Measurements from ENCODE around the gene PDE4C.

PDE4C gene

DNA sequence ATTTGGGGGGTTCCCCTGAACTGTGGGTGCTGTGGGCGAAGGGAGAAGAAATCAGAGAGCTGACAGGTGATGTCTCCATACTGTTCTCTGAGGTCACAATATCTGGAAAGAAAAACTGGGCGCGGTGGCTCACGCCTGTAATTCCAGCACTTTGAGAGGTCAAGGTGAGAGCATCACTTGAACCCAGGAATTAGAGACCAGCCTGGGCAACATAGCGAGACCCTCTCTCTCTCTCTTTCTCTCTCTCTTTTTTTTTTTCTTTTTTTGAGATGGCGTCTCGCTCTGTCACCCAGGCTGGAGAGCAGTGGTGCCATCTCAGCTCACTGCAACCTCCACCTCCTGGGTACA is 26.1 kb upstream of the PDE4C start:
- Histone ChIP-seq H3K36me3 (ENCODE audit: control insufficient read depth in 1 of 2, insufficient read depth in 2 of 2, low read length in 2 of 2) (peaks cover 0 to 7% of the 10 kb centered on the region in 2 donors), H3K4me1 (ENCODE audit: control insufficient read depth in 1 of 2, insufficient read depth in 2 of 2, low read length in 2 of 2) (peaks cover 0 to 3% of the 10 kb centered on the region in 2 donors), H3K9me3 (ENCODE audit: control insufficient read depth in 1 of 2, low read length in 2 of 2) (peaks cover 0 to 3% of the 10 kb centered on the region in 2 donors), H3K27ac (ENCODE audit: low read length) (no peak overlapping the region), H3K4me3 (ENCODE audit: low read depth in 1 of 2, low read length in 2 of 2) (no peak overlapping the region), H3K27me3 (ENCODE audit: low read depth, low read length) (no peaks in the 10 kb centered on the region)

DNA sequence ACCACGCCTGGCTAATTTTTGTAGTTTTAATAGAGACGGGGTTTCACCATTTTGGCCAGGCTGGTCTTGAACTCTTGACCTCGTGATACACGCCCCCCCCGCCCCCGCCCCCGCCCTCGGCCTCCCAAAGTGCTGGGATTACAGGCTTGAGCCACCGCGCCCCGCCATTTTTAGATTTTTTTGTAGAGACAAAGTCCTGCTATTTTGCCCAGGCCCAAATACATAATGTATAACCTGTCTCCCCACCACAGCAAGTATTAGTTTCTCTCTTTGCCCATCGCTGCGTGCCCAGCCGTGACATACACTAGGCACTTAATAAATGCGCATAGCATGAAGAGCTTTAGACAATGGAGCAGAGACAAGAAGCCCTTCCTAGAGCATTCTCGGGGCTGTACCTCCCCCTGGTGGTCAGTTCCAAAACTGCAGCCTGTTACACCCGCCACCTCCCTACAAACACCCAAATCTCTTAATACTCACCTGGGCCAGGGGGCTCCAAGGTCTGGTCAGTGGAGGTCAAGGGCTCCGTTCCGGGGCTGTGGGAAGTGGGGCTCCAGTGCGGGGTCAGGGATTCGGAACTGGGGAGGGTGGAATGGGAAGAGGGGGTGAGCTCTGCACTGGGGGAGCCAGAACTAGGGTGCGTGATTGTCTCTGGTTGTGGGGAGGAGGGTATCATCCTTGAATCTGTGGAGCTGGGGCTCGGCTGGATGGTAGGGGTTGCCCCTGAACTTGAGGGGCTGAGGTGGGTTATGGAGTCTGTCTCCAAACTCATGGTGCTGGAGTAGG is 25.5 kb upstream of the PDE4C start:
- H3K4me1 ChIP-seq (ENCODE audit: control insufficient read depth in 1 of 2, insufficient read depth in 2 of 2, low read length in 2 of 2) = peaks cover 0 to 3% of the 10 kb centered on the region in 2 donors
- H3K4me3 ChIP-seq (ENCODE audit: low read depth in 1 of 2, low read length in 2 of 2) = no peak overlapping the region
- no peak overlapping the region for H3K27ac ChIP-seq (ENCODE audit: low read length)
- peaks cover 0 to 3% of the 10 kb centered on the region in 2 donors for H3K9me3 ChIP-seq (ENCODE audit: control insufficient read depth in 1 of 2, low read length in 2 of 2)
- peaks cover 0 to 2% of the 10 kb centered on the region in 2 donors for H3K36me3 ChIP-seq (ENCODE audit: control insufficient read depth in 1 of 2, insufficient read depth in 2 of 2, low read length in 2 of 2)
- no peaks in the 10 kb centered on the region for H3K27me3 ChIP-seq (ENCODE audit: low read depth, low read length)

- Histone ChIP-seq H3K36me3 (ENCODE audit: control insufficient read depth in 1 of 2, insufficient read depth in 2 of 2, low read length in 2 of 2) (no peaks in the 10 kb centered on the region), H3K27me3 (ENCODE audit: low read depth, low read length) (no peaks in the 10 kb centered on the region), H3K27ac (ENCODE audit: low read length) (no peak overlapping the region), H3K4me3 (ENCODE audit: low read depth in 1 of 2, low read length in 2 of 2) (no peak overlapping the region), H3K4me1 (ENCODE audit: control insufficient read depth in 1 of 2, insufficient read depth in 2 of 2, low read length in 2 of 2) (peaks cover 0 to 3% of the 10 kb centered on the region in 2 donors), H3K9me3 (ENCODE audit: control insufficient read depth in 1 of 2, low read length in 2 of 2) (peaks cover 0 to 3% of the 10 kb centered on the region in 2 donors)
These were observed 23.6 kb upstream of the PDE4C start for GRCh38 chr19:18249834-18250233.

DNA sequence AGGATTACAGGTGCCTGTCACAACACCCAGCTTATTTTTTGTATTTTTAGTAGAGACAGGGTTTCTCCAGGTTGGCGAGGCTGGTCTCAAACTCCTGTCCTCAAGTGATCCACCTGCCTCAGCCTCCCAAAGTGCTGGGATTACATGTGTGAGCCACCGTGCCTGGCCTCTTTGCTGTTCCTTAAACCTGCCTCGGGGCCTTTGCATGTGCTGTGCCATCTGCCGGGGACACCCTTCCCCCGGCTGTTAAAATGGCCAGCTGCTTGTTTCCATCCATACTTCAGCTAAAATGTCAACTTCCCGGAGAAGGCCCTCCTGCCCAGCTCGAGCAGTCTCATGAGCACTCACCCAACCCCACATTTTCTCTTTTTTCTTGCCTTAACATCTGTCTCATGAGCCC is 19.1 kb upstream of the PDE4C start:
- Histone ChIP-seq H3K4me3 (ENCODE audit: low read depth in 1 of 2, low read length in 2 of 2) (no peak overlapping the region), H3K9me3 (ENCODE audit: control insufficient read depth in 1 of 2, low read length in 2 of 2) (peaks cover 0 to 3% of the 10 kb centered on the region in 2 donors), H3K4me1 (ENCODE audit: control insufficient read depth in 1 of 2, insufficient read depth in 2 of 2, low read length in 2 of 2) (peaks cover 0 to 3% of the 10 kb centered on the region in 2 donors), H3K27me3 (ENCODE audit: low read depth, low read length) (no peaks in the 10 kb centered on the region), H3K27ac (ENCODE audit: low read length) (no peak overlapping the region), H3K36me3 (ENCODE audit: control insufficient read depth in 1 of 2, insufficient read depth in 2 of 2, low read length in 2 of 2) (no peaks in the 10 kb centered on the region)

GRCh38 chr19:18239303-18239702 is 13.1 kb upstream of the PDE4C start:
- no peak overlapping the region for H3K4me3 ChIP-seq (ENCODE audit: low read depth in 1 of 2, low read length in 2 of 2)
- no peaks in the 10 kb centered on the region for H3K9me3 ChIP-seq (ENCODE audit: control insufficient read depth in 1 of 2, low read length in 2 of 2)
- H3K27me3 ChIP-seq (ENCODE audit: low read depth, low read length) = no peaks in the 10 kb centered on the region
- H3K27ac ChIP-seq (ENCODE audit: low read length) = no peak overlapping the region
- no peaks in the 10 kb centered on the region for H3K36me3 ChIP-seq (ENCODE audit: control insufficient read depth in 1 of 2, insufficient read depth in 2 of 2, low read length in 2 of 2)
- H3K4me1 ChIP-seq (ENCODE audit: control insufficient read depth in 1 of 2, insufficient read depth in 2 of 2, low read length in 2 of 2) = no peaks in the 10 kb centered on the region

DNA sequence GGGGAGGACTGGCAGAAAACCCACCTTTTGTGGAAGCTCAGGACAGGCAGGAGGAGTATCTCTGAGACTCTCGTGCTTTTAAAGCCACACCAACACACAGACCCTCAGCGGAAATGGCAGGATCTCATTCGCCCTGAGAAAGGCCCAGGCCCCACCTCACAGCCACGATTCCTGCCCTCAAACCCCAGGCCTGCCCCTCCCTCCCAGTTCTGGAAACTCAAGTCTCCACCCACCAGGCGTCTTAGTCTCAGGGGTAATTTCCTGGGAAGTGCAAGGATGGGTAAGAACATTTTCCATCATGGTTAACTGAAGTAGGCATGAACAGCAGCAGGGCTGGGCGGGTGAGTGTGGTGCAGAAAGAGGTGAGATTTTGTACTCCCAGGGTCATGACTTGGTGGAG is 8.0 kb upstream of the PDE4C start:
- Histone ChIP-seq H3K9me3 (ENCODE audit: control insufficient read depth in 1 of 2, low read length in 2 of 2) (peaks cover 8 to 10% of the 10 kb centered on the region in 2 donors), H3K36me3 (ENCODE audit: control insufficient read depth in 1 of 2, insufficient read depth in 2 of 2, low read length in 2 of 2) (no peaks in the 10 kb centered on the region), H3K27me3 (ENCODE audit: low read depth, low read length) (no peaks in the 10 kb centered on the region), H3K4me1 (ENCODE audit: control insufficient read depth in 1 of 2, insufficient read depth in 2 of 2, low read length in 2 of 2) (no peaks in the 10 kb centered on the region), H3K4me3 (ENCODE audit: low read depth in 1 of 2, low read length in 2 of 2) (no peak overlapping the region), H3K27ac (ENCODE audit: low read length) (no peak overlapping the region)

- Histone ChIP-seq H3K36me3 (ENCODE audit: control insufficient read depth in 1 of 2, insufficient read depth in 2 of 2, low read length in 2 of 2) (no peaks in the 10 kb centered on the region), H3K27ac (ENCODE audit: low read length) (no peak overlapping the region), H3K27me3 (ENCODE audit: low read depth, low read length) (no peaks in the 10 kb centered on the region), H3K4me3 (ENCODE audit: low read depth in 1 of 2, low read length in 2 of 2) (no peak overlapping the region), H3K4me1 (ENCODE audit: control insufficient read depth in 1 of 2, insufficient read depth in 2 of 2, low read length in 2 of 2) (no peaks in the 10 kb centered on the region), H3K9me3 (ENCODE audit: control insufficient read depth in 1 of 2, low read length in 2 of 2) (peaks cover 8 to 10% of the 10 kb centered on the region in 2 donors)
These were observed 7.1 kb upstream of the PDE4C start for GRCh38 chr19:18233224-18233825.

DNA sequence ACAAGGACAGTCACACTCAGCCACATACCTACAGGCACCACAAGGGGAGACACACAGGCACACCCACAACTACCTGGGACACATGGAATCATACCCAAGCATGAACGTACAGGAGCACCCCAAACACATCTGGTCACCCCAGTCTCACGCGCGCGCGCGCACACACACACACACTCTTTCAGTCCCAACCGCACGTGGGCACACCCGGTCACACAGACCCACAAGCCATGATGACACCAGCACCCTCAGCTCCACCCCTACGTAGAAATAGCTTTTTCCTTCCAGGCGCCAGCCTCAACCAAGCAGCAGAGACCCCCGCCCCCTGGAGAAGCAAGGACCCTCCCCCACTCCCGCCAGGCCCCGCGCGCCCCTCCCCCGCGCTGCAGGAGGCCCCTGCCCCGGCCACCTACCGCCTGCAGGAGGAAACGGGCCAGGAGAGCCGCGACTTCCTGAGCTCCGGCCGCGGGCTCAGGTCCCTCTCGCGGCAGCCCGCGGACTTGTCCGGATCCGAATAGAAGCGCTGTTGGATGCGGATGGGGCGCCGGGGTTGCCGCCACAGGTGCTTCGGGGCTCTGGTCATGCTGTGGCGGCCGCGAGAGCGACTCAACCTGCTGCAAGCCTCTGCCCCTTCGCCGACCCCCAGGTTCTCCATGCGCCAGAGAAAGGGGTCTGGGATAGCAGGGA is 6.4 kb upstream of the PDE4C start:
- H3K27me3 ChIP-seq (ENCODE audit: low read depth, low read length) = peaks cover 5% of the 10 kb centered on the region
- no peak overlapping the region for H3K27ac ChIP-seq (ENCODE audit: low read length)
- H3K9me3 ChIP-seq (ENCODE audit: control insufficient read depth in 1 of 2, low read length in 2 of 2) = peaks cover 8 to 10% of the 10 kb centered on the region in 2 donors
- H3K4me3 ChIP-seq (ENCODE audit: low read depth in 1 of 2, low read length in 2 of 2) = no peak overlapping the region
- H3K36me3 ChIP-seq (ENCODE audit: control insufficient read depth in 1 of 2, insufficient read depth in 2 of 2, low read length in 2 of 2) = no peaks in the 10 kb centered on the region
- H3K4me1 ChIP-seq (ENCODE audit: control insufficient read depth in 1 of 2, insufficient read depth in 2 of 2, low read length in 2 of 2) = no peaks in the 10 kb centered on the region

GRCh38 chr19:18231775-18232174 is 5.5 kb upstream of the PDE4C start:
- peaks cover 7% of the 10 kb centered on the region for H3K27me3 ChIP-seq (ENCODE audit: low read depth, low read length)

DNA sequence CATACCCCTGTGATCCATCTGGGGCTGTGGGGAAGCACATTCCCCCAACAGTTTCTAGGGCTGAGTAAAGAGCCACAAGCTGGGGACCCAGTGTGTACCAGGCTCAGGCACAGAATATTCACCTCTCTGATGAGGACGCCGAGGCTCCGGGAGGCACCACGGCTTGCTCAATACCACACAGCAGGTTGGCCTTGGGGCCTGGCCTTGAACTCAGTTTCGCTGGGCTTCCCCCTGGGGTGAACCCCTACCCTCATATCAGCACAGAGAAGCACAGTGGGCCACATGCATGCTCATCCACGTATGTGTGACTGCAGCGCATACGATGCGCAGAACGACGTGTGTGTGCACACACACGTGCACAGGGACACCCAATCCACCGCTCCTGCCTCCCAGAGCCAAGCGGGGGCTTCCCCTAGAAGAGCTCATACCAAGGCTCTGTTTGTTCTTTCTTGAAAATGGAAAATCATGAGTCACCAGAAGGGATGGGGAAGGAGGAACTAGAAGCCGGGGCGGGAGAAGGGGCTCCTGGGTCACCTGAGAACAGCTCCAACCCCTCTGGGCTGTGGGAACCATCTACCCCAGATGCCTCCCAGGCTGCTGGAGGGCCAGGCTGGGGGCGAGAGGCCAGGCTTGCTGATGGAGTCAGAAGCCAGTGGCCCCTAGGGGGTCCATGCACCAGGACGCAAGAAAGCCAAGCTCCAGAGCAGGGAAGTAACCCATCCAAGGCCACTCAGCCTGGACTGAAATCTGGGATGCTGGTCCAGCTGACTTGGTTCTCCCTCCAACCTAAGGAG is 4.9 kb upstream of the PDE4C start:
- Histone ChIP-seq H3K27me3 (ENCODE audit: low read depth, low read length) (peaks cover 7% of the 10 kb centered on the region), H3K4me3 (ENCODE audit: low read depth in 1 of 2, low read length in 2 of 2) (no peak overlapping the region), H3K9me3 (ENCODE audit: control insufficient read depth in 1 of 2, low read length in 2 of 2) (peaks cover 8 to 10% of the 10 kb centered on the region in 2 donors), H3K4me1 (ENCODE audit: control insufficient read depth in 1 of 2, insufficient read depth in 2 of 2, low read length in 2 of 2) (peaks cover 0 to 15% of the 10 kb centered on the region in 2 donors), H3K36me3 (ENCODE audit: control insufficient read depth in 1 of 2, insufficient read depth in 2 of 2, low read length in 2 of 2) (no peaks in the 10 kb centered on the region), H3K27ac (ENCODE audit: low read length) (no peak overlapping the region)

More at GRCh38 chr19:18231775-18232174, 5.5 kb upstream of the PDE4C start:
- Histone ChIP-seq H3K9me3 (ENCODE audit: control insufficient read depth in 1 of 2, low read length in 2 of 2) (peaks cover 8 to 10% of the 10 kb centered on the region in 2 donors), H3K4me1 (ENCODE audit: control insufficient read depth in 1 of 2, insufficient read depth in 2 of 2, low read length in 2 of 2) (peaks cover 0 to 9% of the 10 kb centered on the region in 2 donors), H3K36me3 (ENCODE audit: control insufficient read depth in 1 of 2, insufficient read depth in 2 of 2, low read length in 2 of 2) (no peaks in the 10 kb centered on the region), H3K27ac (ENCODE audit: low read length) (no peak overlapping the region), H3K4me3 (ENCODE audit: low read depth in 1 of 2, low read length in 2 of 2) (no peak overlapping the region)

DNA sequence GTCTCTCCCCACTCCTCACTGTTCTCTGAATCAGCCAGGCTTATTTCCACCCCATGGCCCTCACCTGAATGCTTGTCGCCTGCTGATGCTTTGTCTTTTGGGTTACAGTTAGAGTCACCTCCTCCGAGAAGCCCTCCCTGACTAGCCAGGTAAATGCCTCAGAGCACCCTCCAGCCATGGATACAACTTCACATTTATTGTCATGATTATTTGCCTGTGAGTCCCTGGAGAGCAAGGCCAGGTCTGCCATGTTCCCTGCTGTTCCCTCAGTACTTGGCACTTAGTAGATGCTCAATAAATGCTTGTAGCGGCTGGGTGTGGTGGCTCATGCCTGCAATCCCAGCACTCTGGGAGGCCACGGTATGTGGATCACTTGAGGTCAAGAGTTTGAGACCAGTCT is 3.7 kb upstream of the PDE4C start:
- H3K27me3 ChIP-seq (ENCODE audit: low read depth, low read length) = peaks cover 15% of the 10 kb centered on the region
- peaks cover 0 to 27% of the 10 kb centered on the region in 2 donors for H3K4me1 ChIP-seq (ENCODE audit: control insufficient read depth in 1 of 2, insufficient read depth in 2 of 2, low read length in 2 of 2)
- H3K9me3 ChIP-seq (ENCODE audit: control insufficient read depth in 1 of 2, low read length in 2 of 2) = peaks cover 8 to 10% of the 10 kb centered on the region in 2 donors
- H3K36me3 ChIP-seq (ENCODE audit: control insufficient read depth in 1 of 2, insufficient read depth in 2 of 2, low read length in 2 of 2) = no peaks in the 10 kb centered on the region
- H3K27ac ChIP-seq (ENCODE audit: low read length) = no peak overlapping the region
- no peak overlapping the region for H3K4me3 ChIP-seq (ENCODE audit: low read depth in 1 of 2, low read length in 2 of 2)
